ENCODE measurements around the gene CGRRF1.

CGRRF1 gene

GRCh38 chr14:54549862-54550261 lies 40.2 kb downstream of the CGRRF1 start:
- FAIRE-seq, result no peak

GRCh38 chr14:54550514-54550913 lies 40.8 kb downstream of the CGRRF1 start:
- FAIRE-seq, result no peak

DNA sequence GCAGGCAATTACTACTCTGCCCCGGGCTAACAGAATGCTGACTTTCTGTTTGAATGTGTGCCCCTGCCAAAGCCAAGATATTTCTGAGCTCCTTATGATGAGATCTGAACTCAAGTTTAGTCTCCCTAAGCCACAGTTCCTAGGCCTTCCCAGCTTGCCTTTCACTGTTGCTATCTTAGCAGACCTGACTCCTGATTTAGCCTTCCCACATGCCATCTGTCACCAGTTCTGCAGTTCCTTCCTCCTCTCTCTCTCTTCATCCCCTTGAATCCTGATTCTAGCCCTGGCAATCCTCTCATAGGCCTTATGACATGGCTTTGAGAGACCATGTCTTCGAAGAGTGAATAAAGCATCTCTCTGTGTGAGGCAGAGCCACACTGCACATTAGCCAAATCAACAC lies 44.7 kb downstream of the CGRRF1 start:
- FAIRE-seq, result no peak

GRCh38 chr14:54555651-54556050 lies 45.9 kb downstream of the CGRRF1 start:
- no peak for FAIRE-seq

GRCh38 chr14:54556535-54556934 lies 46.8 kb downstream of the CGRRF1 start:
- FAIRE-seq, result no peak

DNA sequence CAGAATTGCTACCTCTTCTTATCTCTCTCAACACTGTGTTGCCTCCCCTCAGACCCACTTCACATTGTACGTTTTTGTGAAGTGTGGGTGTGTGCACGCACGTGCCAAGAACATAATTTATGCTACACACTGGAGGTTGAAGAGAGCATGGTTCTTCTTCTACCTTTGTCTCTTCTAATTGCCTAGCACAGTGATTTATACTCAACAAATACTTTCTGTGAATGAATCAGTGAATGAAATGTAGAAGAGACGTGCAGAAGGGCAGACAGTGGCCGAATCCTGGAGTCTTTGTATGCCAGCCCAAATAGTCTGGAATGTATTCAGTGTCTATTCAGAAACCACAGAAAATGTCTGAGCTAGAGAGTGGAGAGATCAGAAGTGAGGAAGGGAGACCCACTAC lies 52.6 kb downstream of the CGRRF1 start:
- no peak for FAIRE-seq

GRCh38 chr14:54564071-54564867 lies 54.6 kb downstream of the CGRRF1 start:
- peak; percentile 86 for FAIRE-seq

DNA sequence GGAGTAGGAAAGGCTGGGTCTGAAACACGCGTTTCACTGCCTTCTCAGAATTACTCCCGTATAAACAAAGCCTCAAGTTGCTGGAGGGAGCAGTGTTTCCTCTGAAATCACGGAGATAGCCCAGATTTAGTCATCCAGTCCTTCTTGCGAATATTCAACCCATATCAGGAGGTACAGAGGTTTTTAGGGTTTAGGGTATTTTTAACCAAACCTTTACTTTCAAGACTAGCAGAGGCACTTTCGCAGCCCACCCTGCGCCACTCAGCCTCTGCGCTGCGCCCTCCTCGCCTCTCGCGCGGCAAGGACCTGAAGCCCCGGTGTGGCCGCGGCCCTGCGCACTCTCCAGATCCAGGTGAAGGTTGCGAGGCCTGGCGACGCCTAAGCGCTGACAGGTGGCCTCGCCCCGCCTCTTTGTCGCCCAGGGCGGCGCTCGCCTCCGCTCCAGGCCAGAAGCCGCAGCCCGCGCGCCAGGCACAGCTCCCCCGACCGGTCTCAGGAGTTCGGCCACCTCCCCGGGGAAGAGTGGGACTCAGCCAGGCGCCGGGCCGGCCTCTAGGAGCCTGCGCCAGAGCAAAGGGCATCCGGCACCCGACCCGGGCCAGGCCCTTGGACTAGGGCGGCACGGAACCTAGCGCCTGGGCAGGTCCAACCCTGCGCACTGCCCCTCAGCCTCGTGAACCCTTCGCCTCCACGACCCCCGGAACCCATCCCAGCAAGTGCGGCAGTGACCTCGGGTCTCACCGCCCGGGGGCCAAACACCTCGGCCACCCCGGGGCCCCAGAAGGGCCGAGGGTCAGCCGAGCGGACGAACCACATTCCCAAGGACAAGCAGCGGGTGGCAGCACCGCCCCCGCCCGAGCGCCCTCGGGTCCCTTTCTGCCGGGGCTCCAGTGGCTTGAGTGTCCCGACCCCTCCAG lies 55.4 kb downstream of the CGRRF1 start:
- FAIRE-seq, result no peak

DNA sequence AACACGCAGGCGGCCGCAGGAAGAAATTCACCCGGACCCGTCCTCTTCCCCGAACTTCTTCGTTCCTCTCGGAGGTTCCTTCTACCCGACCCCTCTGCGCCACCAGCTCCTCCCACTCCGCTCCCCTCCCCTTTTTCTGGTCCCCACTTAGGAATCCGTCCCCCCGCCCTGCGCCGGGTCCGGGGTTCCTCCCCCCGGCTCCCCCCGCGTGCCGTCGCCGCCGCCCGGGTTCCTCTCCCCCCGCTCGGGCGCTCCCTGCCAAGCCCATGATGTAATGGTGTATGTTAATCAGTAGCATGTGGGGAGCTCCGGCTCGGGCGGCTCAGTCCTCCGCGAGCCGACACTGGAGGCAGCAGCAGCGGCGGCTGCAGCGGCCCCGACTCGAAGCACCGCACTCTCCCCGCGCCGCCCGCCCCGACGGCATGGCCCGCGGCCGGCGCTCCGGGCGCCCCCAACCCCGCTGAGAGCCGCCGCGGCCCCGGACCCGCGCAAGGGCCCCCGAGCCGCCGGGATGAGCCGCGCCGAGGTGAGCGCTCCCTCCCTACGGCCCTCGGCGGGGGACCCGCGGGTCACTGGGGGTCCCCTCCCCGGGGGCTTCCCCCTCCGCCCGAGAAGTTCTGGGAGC lies 56.2 kb downstream of the CGRRF1 start:
- no peak for FAIRE-seq

- no peak for FAIRE-seq
Observed at GRCh38 chr14:54566410-54567223, 56.9 kb downstream of the CGRRF1 start, which contains the start of gene SAMD4A. Gene SAMD4A (plus strand): TSS chr14:54567128. CDS start chr14:54567917, 789 bp downstream.

DNA sequence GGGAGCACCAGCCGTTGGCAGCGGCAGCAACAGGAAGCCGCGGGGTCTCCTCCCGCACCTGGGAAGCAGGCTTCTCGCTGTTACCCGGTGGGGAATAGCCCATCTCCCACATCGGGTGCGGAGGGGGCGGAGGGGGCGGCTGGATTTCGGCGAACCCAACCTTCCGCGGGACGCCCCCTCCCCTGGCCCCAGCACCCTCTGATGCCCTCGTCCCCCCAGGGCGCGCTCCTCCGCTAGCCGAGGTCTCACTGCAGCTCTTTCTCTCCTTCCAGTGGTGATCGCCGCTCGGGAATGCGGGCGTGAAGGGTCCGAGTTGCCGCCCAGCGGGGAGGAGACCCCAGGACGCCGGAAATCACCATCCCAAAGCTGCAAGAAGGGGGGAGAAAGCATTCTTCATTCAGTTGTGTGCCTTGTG lies 57.5 kb downstream of the CGRRF1 start:
- no peak for FAIRE-seq

- FAIRE-seq, result no peak
Observed at GRCh38 chr14:54567639-54568561, 58.2 kb downstream of the CGRRF1 start.

DNA sequence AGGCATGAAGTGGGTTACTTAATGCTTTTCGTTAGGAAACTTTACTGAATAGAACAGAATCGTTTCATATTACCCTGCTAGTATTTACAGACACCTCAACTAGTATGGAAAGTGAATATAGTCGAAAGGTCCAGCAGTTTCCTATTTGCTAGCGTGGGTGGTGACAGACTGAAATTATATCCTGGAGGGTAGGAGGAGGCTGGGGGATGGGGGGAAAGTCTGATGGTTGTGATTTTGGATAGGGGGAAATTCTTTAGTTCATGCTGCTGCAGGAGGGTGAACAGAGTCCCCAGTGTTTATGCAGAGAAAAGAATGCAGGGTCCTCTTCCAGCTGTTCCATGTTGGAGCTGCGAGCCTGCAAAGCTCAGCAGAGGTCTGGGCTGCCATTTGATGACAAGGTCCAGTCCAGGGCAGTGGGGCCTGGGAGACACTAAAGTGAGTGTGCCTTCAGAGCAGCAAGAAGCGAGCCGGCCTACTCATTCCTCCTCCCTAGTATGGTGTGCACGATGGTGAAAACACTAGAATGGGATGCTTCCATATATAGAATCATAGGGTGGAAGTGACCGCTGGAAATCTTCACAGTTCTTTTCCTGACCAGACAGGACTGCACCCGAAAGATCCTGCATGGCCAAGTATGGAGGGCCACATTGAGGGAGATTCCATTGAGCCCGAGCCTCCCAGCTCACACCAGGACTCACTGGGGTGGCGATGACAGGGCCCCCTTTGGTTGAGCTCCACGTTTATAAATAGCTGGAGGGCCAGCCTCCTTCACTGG lies 59.3 kb downstream of the CGRRF1 start:
- no peak for FAIRE-seq

- no peak for FAIRE-seq
Observed at GRCh38 chr14:54570047-54570446, 60.3 kb downstream of the CGRRF1 start.

DNA sequence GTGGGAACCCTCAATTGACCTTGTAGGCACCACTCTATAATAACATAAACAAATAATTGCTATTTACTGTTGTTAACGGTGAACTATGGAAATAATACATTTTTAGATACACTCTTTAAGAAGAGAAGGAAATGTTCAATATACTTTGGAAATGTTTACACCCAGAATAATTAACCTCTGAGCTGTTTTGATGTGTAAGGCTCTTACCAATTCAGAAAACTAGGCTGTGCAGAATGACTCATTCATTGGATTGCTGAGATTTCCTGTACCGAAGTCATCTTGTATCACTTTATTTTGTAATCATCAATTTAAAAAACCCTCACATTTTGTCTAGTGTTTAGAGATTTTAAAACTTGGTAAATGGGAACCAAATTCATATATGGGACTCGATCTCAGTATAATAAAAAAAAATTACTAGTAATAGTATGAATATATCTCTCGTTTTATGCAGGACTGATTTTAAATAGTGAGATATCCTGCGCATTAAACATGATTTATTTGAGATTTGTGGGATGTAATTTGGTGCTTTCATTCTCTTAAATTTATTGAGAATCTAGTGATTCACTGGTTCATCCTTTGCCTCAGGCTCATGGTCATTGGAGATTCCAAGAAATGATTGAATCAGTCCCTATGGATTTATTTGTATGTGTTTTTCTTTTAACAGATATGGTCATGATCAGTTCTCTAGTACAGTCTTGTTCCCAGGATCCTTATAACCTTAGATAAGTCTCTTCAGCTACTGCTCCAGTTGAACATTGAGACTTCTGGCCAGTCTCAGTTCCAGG lies 61.1 kb downstream of the CGRRF1 start:
- FAIRE-seq, result no peak

DNA sequence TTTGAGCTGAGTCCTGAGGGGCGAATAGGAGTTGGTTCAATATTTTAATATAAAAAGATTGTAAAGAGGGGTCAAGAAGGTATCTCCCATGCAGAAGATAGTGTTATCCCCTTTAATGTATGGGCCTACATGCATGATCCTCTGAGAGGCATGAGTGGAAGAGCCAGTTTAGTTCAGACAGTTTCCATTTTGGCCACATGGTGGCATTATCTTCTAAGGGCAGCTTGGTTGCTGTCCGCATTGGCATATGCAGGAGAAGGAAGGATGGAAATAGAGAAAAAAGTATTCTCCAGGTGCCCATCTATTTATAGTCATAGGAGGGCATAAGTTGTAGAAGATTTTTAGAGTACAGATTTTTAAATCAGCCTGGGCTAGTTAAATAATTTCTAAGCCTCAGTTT lies 62.6 kb downstream of the CGRRF1 start:
- FAIRE-seq, result no peak

DNA sequence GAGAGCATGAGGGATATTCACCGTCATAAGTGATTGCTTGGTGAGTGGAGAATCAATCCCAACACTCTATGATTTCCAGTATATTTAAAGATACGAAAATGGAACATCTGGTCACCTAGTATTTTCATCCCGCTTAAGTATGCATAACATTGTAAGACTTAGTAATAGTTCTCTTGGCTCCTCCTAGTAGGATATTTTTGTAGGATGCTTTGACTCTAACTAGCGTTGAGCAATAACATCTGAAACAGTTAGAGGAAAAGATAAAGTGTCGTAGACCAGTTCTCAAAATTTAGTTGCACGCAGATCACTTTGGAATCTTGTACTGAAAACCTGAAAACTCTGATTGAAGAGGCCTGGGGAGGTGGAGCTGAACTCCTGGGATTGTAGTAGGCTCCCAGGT lies 64.8 kb downstream of the CGRRF1 start:
- no peak for FAIRE-seq

DNA sequence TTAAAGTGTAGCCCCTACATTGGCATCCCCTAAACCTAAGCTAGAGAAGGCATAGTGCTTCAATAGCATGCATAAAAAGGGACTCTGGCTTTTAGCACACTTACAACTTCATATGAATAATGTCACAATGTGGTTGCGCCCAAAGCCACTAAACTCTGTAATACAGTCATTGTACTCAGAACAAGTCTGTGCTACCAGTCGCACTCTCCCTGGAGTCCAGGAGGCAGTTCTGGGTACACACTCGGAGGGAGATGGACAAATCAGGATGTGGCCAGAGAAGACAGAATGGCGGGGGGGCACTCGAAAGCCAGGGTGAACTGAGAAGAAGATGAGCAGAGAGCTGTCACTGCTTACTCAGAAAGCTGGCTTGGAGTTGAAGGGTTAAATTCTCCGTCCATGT lies 67.8 kb downstream of the CGRRF1 start:
- FAIRE-seq, result no peak

- no peak for FAIRE-seq
Observed at GRCh38 chr14:54577977-54578376, 68.3 kb downstream of the CGRRF1 start.

- FAIRE-seq, result no peak
Observed at GRCh38 chr14:54579621-54580020, 69.9 kb downstream of the CGRRF1 start.
